SW 1271 (cell line): Measurements from ENCODE around the gene SYT1.

ENCODE experiments used
- DNase-seq, 2 experiments: peaks; one replicate each; lab custom pipeline; 2025; lab: John Stamatoyannopoulos, UW

Gene SYT1

GRCh38 chr12:79217306-79217705, 352.7 kb downstream of the SYT1 start:
- no peak for DNase-seq

DNA sequence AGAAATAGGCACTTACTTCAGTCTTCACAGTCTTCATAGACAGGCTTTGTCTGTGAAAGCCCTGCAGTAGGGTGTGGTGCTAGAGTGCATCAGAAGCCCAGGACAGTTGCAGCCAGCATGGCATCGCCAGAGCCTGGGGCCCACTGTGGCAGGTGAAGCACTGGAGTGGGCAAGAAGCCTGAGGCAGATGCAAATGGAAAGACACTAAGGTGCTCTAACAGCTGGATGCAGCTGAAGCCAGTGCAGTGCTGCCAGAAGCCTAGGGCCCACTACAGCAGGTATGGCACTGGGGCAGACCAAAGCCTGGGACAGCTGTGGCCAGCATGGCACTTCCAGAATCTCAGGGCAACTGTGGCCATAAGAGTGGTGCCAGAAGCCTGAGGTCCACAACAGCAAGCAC, 358.6 kb downstream of the SYT1 start:
- no peak for DNase-seq

DNA sequence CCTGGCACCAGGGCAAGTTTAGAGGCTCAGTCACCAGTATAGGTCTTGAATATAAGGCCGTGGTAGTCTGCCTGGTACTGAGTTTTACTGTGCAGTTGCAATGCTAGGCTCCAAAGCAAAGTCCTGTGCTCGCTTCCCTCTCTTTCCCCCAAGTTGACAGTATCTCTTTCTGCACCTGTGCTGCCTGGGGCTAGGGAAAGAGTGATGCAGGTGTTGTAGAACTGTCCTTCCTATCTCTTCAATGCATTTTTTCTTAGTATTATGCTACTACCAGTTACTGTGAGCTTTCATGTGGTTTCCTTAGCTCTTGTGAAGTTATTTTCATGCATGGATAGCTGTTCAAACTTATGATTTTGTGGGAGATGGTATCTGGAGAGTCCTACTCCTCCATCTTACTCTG, 359.2 kb downstream of the SYT1 start:
- DNase-seq: no peak

DNA sequence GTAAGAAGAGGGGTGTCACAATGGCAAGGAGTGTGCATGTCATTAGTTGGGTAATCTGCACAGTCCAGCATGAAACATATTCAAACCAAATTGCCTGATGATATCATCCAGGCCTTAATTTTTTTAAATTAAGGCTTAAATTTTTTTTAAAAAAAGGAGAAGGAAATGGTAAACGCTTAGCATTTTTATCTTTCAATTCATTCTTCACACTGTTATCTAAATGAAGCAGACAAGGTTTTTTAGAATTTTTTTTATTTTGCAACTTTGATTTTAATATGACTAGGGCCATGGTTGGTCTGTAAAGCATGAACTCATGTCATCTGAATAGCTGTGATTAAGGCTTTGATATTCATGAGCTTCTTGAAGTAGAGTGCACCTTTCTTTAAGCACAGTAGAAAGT, 362.5 kb downstream of the SYT1 start:
- no peak for DNase-seq

DNA sequence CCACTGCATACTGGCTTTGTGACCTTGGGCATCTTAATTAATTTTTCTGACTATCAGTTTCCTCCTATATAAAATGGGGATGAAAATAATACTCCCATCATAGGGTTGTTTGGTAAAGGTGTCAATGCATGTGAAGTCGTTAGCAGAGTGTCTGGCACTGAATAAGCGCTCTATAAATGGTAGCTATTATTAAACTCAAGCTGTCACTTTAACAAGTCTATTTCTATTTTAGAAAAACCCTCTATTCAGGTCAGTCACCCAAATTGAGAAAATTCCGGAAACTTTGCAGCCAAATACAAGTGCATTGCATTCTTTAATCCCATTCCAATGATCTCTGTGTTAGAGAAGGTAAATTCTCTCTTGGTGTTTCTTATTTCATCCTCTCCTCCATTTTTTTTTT, 363.1 kb downstream of the SYT1 start:
- no peak for DNase-seq

DNA sequence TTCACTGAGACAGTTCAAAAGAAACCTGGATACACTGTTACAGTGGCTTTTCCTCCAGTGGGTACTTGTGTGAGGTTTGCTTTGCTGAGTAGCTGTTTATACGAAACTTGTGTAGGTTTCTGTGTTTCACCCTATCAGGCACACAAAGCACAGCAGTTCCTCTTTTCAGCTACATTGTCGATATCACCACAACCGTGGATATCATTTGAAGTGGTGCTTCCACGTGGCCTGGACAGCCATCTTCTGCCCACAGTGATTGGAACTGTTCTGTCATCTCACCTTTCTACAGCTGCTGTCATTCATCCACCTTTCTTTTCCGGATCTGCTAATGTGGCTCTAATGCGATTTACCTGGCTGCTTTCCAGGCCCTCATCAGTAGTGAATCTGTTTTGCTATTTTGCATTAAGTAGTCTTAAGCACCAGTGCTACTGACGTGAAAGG, 368.8 kb downstream of the SYT1 start:
- no peak for DNase-seq

- no peak for DNase-seq
Observed at GRCh38 chr12:79236920-79237319, 372.3 kb downstream of the SYT1 start.

- no peak for DNase-seq
Observed at GRCh38 chr12:79238246-79238645, 373.7 kb downstream of the SYT1 start.

DNA sequence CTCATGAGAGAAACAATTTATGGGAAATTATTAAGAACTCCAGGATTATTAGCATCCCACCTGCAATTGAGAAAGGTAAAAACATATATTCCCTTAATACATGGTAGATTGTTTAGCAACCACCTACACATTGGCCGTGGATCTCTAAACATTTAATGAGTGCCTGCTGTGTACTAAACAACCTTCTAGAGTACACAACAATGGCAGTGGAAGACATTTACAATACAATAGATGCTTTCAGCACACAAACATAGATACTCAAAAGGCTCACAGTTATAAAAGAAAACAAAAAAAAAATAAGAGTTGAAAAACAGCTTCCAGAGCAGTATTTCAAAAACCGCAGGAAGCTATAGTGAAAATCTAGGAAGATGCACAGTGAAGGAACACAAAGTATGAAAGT, 382.9 kb downstream of the SYT1 start:
- no peak for DNase-seq

- DNase-seq: no peak
Observed at GRCh38 chr12:79250186-79250585, 385.6 kb downstream of the SYT1 start.

GRCh38 chr12:79250960-79251755, 386.6 kb downstream of the SYT1 start:
- DNase-seq: no peak

DNA sequence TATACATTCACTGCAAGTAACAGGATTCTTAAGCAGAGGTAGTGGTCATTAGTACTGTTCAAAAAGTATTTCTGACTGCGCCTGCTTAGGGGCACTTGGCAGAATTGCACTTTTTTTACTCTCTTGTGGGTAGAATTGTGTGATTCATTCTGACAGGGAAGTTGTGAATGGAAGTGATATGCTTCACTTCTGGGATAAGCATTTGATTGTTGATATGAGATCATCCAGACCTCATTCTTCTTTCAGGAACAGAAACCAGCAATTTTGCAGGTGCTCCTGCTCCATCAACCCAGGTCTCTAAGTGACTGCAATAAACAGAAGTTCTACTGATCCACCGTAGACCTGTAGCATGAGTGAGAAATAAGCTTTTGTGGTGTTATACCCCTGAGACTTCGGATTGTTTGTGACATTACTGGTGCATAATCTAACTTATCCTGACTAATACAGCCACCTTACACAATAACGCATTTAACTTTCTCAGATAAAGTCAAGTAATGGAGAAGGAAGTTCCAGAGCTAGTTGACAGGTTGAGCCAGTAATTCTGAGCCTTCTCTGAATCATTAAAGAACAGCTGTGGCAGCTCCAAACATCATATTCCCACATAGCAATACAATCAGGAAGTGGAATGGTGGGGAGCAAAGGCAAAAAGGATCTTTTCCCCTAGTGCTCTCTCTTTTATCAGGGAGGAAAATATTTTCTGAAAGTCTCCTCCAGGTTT, 387.9 kb downstream of the SYT1 start:
- no peak for DNase-seq

DNA sequence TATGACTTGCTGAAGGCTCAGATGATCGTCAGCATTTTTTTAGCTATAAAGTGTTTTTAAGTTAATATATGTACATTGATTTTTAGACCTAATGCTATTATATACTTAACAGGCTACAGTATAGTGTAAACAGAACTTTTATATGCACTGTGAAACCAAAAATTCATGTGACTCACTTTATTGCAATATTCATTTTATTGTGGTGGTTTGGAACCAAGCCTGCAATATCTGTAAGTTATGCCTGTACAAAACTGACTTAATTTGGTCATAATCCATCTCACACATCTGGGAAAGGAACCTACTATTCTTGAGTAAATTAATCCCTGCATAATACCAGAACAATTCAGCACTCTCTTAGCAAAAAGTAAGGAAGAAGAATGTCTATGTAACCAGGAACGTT, 390.7 kb downstream of the SYT1 start:
- no peak for DNase-seq

DNA sequence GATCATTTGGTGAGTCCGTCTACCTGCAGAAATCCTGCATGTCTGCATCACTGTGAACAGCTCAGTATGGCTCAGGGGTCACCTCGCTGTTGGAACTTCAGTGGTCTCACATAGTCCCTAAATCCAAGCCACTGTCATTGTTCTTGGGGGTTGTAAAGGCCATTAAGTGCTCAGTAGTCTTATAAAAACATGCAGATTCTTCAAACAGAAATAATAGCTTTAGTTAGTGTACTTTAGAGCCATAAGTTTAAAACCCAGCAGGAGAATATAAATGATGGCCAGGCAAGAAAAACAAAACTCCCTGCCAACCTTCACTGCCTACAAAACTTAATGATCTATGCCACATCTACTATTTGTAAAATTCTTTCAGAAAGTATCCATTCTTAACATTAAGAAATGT, 396.3 kb downstream of the SYT1 start:
- DNase-seq: no peak

DNA sequence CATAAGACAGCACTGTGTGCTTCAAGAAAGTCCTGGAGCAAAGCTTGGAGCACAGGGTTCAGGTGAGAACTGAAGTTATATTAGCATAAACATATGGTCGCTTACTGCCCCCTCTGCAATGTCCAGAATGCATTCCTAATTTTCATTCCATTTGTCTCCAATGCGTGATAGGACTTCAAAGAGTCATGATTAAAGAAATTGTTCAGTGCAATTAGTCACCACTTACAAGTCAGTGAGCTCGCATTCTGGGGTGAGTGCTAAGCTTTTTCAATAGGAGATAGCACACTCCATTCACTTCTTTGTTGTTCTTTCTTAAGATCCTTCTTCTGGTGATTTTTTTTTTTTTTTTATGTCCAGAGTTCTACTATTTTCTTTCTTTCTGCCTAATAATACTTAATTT, 398.4 kb downstream of the SYT1 start:
- no peak for DNase-seq

- DNase-seq: no peak
Observed at GRCh38 chr12:79266343-79267144, 402.0 kb downstream of the SYT1 start.

- no peak for DNase-seq
Observed at GRCh38 chr12:79267580-79267979, 403.0 kb downstream of the SYT1 start.

DNA sequence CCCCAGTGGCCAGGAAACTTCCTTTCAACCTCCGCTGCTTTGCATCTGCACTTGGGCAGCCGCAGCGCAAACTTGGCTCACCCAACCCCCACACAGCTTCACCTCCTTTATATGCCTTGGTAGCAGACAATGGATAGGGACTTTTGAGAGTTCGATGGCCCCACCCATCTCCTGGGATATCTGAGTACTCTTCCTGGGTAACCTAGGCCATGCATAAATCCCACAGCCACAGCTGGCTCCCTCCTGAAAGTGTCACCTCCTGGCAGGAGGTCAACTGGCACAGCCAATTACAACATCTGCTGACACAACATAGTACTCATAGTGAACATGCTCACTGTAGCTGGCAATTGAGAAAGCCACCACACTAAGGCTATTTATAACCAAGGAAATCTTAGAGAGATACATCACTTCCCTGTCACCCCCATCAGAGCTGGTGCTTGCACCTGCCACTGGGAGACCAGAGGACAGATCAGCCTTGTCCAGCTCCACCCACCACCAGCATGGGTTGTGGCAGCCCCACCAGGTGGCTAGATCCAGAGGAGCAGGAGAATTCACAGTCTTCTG, 410.0 kb downstream of the SYT1 start:
- DNase-seq: no peak

- no peak for DNase-seq
Observed at GRCh38 chr12:79275631-79276030, 411.1 kb downstream of the SYT1 start.

DNA sequence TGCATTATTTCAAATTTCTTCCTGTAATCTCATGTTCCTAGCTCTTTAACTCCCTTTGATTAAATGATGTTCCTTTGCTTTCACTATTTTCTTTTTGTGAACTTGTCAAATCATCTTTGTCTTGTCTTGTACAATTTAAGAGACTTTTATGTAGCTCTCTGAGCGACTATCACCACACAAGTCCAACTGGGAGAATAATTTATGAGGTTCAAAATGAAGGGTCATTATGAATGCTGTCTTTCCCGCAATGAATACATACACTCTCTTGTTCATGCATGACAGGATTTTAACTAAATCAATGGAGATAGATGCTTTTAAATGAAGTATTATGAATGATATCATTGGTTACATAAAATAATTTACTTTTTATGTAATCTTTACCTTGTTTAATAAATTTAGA, 418.8 kb downstream of the SYT1 start:
- no peak for DNase-seq

GRCh38 chr12:79288911-79289310, 424.3 kb downstream of the SYT1 start:
- no peak for DNase-seq

GRCh38 chr12:79291711-79292110, 427.1 kb downstream of the SYT1 start:
- DNase-seq: no peak
